GM15510 (cell line): ENCODE data around the gene PAPLN.

ENCODE experiments used
- POLR2A ChIP-seq: IDR thresholded peaks from 3 replicates; pipeline ENCODE4 v1.6.1; 2011; ENCODE audit warnings: borderline replicate concordance; ENCODE audit not compliant: insufficient read length; ENCODE audit errors: extremely low read depth

The PAPLN gene

GRCh38 chr14:73238941-73239340 lies 1.6 kb downstream of the PAPLN start:
- no peak for TF ChIP-seq POLR2A

DNA sequence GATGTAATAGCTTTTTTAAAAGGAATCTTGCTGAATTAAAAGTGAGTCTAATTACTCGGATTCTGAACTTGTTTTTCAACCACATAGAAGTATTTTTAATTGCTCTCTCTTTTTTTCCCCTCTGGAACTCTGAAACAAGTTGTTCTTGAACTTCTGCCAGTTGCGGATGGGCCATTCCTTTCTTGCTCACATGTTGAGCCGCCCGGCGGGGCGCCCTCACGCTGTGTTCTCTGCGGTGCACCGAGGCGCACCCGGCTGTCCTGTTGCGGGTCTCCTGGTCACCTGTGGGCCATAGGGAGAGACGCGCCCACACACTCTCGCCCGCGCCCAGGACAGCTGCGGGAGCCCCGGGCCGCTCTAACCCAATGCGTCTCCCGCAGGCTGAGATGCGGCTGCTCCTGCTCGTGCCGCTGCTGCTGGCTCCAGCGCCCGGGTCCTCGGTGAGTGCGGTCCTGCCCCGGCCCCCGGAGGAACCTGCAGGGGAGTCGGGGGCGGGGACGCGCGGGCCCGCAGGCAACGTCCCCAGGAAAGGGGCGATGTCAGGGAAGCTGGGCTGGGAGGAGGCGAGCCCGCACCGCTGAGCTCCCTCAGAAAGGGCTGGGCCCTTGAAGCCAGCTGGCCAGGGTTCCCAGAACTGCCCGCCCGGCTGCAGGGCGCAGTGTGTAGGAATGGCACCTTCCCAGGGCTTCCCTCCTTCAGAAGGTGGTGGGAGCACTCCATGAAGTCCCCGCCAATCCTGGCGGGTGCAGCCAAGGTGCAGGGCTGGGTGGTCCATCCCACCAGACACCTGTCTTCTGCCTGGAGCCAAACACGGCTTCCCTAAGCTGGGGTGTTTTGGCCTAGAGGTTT lies 2.3 kb downstream of the PAPLN start:
- TF ChIP-seq POLR2A, result no peak

DNA sequence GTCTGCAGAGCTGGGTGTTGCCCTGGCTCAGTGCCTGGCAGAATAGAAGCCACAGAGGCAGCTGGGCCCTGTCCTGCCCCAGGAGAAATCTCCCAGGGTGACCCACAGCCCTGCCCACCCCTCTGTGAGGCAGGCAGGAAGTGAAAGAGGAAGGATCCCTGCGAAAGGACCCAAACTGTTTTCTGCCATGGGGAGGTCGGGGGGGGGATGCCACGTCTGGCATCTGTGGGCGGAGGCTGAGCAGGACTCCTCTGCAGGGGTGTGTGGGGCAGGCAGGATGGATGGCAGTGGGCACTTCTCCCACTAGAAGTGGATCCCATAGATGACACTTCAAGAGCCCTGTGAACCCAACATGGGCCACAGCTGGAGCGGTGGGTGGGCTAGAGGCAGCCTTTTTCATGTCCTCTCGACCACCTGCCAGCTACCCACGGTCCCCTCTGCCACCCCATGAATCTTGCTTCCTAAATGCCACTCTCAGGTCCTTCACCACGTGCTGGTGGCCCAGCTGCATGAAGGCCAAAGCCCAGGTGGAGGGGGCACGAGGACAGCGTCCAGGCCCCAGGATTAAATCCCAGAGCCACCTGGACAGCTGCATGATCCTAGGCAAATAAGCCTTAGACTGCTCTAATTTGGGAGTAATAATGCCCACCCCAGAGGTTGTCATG lies 3.6 kb downstream of the PAPLN start:
- no peak for TF ChIP-seq POLR2A

DNA sequence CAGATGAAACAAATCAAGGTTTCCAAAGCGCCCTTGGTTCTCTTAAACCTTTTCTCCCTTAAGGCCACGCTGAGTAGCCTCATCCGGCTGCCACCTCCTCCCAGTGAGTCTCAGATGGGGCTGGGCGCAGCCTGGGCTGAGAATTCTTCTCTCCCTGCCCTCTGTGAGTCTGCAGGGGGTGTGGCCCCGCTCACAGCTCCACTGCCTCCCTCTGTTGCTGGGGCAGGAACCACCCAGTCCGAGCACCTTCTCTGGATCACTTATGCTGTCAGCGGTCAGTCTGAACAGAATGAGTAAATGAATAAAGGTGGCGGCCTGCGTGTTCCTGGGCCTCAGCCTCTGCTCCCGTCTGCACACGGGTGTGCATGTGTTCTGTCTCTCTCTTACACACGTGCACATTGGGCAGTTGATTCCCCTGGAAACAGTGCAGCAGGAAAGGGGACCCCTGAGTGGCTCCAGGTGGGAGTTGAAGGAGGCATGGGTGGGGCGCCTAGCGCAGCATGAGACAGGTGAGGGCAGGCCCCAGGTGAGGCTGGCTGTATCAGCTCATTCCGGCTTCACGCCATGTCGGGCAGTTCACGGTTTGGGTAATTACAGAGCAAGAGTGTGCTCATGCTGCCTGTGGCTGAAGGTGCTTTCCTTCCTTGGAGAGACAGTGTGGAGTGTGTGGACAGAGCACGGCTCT lies 4.3 kb downstream of the PAPLN start:
- no peak for TF ChIP-seq POLR2A

DNA sequence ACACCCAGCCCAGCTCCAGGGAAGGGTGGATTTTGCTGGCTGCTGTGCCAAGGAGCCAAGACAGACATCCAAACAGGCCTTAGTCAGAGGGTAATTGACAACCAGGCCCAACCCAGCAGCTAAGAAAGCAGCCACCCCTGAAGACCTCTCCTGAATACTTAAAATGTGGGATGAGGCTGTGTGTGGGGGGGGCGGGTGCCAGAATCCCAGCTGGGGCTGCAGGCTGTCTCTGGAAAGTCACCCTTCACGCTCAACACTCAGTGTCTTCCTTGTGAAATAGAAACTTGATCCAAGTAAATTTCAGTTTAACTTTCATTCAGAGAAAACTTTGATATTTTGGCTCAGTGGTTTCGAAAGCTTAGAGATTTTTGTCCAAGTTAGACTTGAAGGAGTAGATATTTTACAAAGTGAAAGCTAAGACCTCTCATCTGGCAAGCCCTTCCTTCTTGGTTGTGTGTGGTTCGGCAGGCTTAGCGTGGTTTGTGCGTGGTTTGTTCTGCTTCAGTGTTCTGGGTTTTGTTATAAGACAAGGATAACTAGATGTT lies 5.1 kb downstream of the PAPLN start:
- TF ChIP-seq POLR2A, result no peak

DNA sequence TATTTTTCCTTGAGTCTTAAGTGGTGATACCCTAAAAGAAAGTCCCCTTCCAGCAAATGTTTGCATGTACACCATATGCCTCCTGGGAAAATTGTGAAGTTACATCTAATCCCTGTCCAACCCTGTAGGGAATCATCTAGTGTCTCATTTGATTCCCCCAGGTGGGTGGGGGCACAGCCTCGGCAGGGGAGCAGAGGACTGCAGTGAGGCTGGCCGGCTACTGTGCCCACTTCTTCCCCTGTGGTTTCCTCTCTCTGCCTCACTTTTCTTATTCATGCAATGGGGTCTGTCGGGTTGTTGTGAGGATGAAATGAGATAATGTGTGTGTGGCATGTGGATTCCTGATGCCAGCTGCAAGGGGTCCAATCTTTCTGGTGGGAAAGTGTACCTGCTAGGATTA lies 6.0 kb downstream of the PAPLN start:
- no peak for TF ChIP-seq POLR2A

DNA sequence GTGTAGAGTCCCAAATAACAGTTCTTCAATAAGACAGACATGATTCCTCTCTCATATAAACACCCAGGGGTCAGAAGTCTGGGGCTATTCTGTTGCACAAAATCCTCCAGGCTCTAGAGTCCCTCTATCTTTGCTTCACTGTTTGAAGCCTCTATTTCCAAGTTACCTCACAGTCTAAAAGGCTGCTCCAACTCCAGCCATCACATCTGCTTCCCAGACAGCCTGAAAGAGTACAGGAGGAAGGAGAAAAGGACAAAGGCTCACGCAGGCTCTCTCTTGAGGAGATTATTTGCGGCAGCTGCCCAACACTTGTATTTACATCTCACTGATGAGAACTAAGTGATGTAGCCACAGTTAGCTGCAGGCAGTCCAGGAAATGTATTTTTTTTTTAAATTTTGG lies 6.4 kb downstream of the PAPLN start:
- TF ChIP-seq POLR2A, result no peak

- no peak for TF ChIP-seq POLR2A
Measured at GRCh38 chr14:73244541-73245290, 7.4 kb downstream of the PAPLN start.

DNA sequence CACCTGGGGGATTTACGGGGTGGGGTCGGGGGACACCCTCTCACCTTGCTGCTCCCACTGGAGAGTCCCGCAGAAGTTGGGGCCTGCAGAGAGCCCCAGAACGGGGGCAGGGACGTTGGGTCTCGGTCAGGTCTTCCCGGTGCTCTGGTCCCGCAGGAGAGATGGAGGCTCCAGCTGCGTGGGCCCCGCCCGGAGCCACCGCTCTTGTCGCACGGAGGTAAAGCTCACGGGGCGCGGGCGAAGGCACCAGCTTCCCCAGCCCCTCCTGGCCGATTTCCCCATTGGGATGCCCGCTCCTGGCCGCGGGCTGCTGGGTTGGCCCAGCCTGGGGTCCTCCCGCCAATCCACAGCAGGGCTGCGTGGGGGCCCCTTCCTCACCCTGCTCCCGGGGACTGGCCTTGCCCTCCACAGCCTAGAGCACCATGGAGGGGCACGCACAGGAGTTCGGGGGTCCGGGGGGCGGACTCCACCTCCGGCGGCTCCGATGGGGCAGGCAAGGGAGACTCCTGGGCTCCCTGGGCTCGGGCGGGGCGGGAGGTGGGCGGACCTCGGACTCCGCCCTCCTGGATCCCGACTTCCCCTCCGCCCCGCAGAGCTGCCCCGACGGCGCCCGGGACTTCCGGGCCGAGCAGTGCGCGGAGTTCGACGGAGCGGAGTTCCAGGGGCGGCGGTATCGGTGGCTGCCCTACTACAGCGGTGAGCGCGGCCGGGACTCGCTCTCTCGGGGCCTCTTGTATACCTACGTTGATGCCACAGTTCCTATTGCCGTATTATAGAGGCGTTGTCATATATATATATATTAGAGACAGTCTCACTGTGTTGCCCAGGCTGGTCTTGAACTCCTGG lies 8.4 kb downstream of the PAPLN start:
- TF ChIP-seq POLR2A, result peak; percentile 60

- TF ChIP-seq POLR2A, result no peak
Measured at GRCh38 chr14:73246387-73247150, 9.3 kb downstream of the PAPLN start.

GRCh38 chr14:73248108-73248868 lies 11.0 kb downstream of the PAPLN start:
- TF ChIP-seq POLR2A, result no peak

DNA sequence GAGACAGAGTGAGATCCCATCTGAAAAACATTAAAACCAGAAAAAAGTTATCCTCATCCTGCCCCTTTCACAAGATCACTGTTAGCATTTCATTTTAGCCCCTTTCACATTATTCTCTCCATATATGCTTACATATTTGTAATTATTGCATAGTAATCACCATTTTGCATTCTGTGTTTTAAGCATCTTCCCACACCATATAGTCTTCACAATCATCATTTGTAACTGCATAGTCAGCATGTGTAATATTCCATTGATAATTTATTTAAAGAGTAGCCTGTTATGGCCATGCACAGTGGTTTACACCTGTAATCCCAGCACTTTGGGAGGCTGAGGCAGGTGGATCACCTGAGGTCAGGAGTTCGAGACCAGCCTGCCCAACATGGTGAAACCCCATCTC lies 11.8 kb downstream of the PAPLN start:
- TF ChIP-seq POLR2A, result no peak

DNA sequence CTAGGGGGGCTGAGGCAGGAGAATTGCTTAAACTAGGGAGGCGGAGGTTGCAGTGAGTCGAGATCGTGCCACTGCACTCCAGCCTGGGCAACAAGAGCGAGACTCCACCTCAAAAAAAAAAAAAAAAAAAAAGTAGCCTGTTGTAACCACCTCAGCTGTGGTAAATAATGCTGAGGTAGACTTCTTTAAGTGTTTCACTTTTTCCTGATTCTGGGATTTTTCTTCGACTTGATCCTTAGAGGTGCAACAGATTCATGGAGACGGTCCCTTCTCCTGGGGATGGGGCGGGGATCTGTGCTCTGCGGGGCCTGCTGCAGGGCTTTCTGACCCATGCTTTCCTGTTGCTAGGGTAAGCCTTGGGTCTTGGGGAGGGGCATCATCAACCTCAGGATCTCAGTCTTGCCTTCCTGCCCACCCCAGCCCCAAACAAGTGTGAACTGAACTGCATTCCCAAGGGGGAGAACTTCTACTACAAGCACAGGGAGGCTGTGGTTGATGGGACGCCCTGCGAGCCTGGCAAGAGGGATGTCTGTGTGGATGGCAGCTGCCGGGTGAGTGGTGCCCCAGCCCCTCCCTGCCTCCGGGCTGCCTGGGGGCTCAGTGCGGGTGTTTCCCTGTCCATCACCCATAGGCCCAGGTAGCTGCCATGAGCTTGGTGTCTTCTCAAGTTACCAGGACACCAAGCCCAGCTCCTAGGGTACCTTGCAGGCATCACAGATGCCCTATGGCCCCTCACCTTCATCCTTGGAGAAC lies 12.4 kb downstream of the PAPLN start:
- no peak for TF ChIP-seq POLR2A
